ENCODE results near the gene BCO1.

BCO1 gene

GRCh38 chr16:81232740-81233367 is 5.6 kb upstream of the BCO1 start:
- no peak for DNase-seq (ENCODE audit: low spot score)

GRCh38 chr16:81237282-81237681 is 1.2 kb upstream of the BCO1 start:
- DNase-seq (ENCODE audit: low spot score): no peak

- no peak for DNase-seq (ENCODE audit: low spot score)
Measured at GRCh38 chr16:81237942-81238295, 570 bp upstream of the BCO1 start.

GRCh38 chr16:81239367-81240121 is 1.1 kb downstream of the BCO1 start:
- DNase-seq (ENCODE audit: low spot score): no peak

- no peak for DNase-seq (ENCODE audit: low spot score)
Measured at GRCh38 chr16:81241706-81242105, 3.2 kb downstream of the BCO1 start.

GRCh38 chr16:81242977-81243618 is 4.6 kb downstream of the BCO1 start:
- DNase-seq (ENCODE audit: low spot score): no peak

GRCh38 chr16:81243942-81244341 is 5.5 kb downstream of the BCO1 start:
- no peak for DNase-seq (ENCODE audit: low spot score)

- no peak for DNase-seq (ENCODE audit: low spot score)
Measured at GRCh38 chr16:81251871-81252270, 13.4 kb downstream of the BCO1 start.

- DNase-seq (ENCODE audit: low spot score): no peak
Measured at GRCh38 chr16:81253141-81253540, 14.7 kb downstream of the BCO1 start.

GRCh38 chr16:81254922-81255526 is 16.5 kb downstream of the BCO1 start:
- DNase-seq (ENCODE audit: low spot score): no peak

- DNase-seq (ENCODE audit: low spot score): no peak
Measured at GRCh38 chr16:81259916-81260315, 21.4 kb downstream of the BCO1 start.

GRCh38 chr16:81261049-81261648 is 22.7 kb downstream of the BCO1 start:
- no peak for DNase-seq (ENCODE audit: low spot score)

- DNase-seq (ENCODE audit: low spot score): no peak
Measured at GRCh38 chr16:81263470-81264220, 25.2 kb downstream of the BCO1 start.

- no peak for DNase-seq (ENCODE audit: low spot score)
Measured at GRCh38 chr16:81264386-81264785, 25.9 kb downstream of the BCO1 start.

- DNase-seq (ENCODE audit: low spot score): no peak
Measured at GRCh38 chr16:81265052-81265451, 26.6 kb downstream of the BCO1 start.

GRCh38 chr16:81265658-81266451 is 27.4 kb downstream of the BCO1 start:
- DNase-seq (ENCODE audit: low spot score): no peak

GRCh38 chr16:81266680-81267095 is 28.2 kb downstream of the BCO1 start:
- DNase-seq (ENCODE audit: low spot score): peak; percentile 89

- no peak for DNase-seq (ENCODE audit: low spot score)
Measured at GRCh38 chr16:81268509-81268908, 30.0 kb downstream of the BCO1 start.

GRCh38 chr16:81273223-81273950 is 34.9 kb downstream of the BCO1 start:
- no peak for DNase-seq (ENCODE audit: low spot score)

GRCh38 chr16:81275064-81275532 is 36.6 kb downstream of the BCO1 start:
- no peak for DNase-seq (ENCODE audit: low spot score)
